ENCODE measurements around the gene PABPN1L. TPM values are rescaled to one million over a fixed set of nuclear protein-coding genes. Genes with fewer than 3 reads are reported as not detected.

Gene PABPN1L
- total RNA-seq, 1 donor from 2014 or later, result 0.40 TPM

- H3K27ac Mint-ChIP-seq, result peak overlapping the region; percentile 16
Measured at GRCh38 chr16:88880226-88881006, 14.0 kb upstream of the PABPN1L start.

DNA sequence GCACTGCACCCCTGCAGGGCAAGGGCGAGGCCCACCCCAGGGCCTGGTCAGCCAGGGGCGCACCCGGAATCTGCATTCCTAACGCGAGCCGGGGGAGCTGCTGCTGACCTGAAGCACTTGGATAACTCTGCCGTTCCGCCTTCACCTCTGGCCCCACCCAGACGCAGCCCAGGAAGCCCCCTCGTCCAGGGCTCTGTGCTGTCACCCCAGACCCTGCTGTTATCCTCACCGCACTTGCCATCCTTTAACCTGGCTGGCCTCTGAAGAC lies 13.3 kb upstream of the PABPN1L start:
- no peaks in the 10 kb centered on the region for H3K9me3 Mint-ChIP-seq
- TF ChIP-seq CTCF (IDR thresholded peaks at IDR 0.05; ENCODE audit: unreplicated experiment), result no peak
- H3K4me1 Mint-ChIP-seq, result peaks cover 9% of the 10 kb centered on the region
- no peak for DNase-seq (ENCODE audit: low spot score in 2 of 2, unreplicated experiment in 2 of 2)
- no peak overlapping the region for H3K4me3 Mint-ChIP-seq
- H3K27ac Mint-ChIP-seq, result peak overlapping the region; percentile 25
- no peaks in the 10 kb centered on the region for H3K27me3 Mint-ChIP-seq (ENCODE audit: low read depth)
- H3K36me3 Mint-ChIP-seq, result no peaks in the 10 kb centered on the region

More at GRCh38 chr16:88880226-88881006, 14.0 kb upstream of the PABPN1L start:
- Mint-ChIP-seq H3K36me3 (no peaks in the 10 kb centered on the region), H3K4me3 (peak overlapping the region; percentile 22), H3K27me3 (ENCODE audit: low read depth) (no peaks in the 10 kb centered on the region), H3K4me1 (peaks cover 9% of the 10 kb centered on the region), H3K9me3 (no peaks in the 10 kb centered on the region)
- TF ChIP-seq CTCF (IDR thresholded peaks at IDR 0.05; ENCODE audit: unreplicated experiment), result no peak
- no peak for DNase-seq (ENCODE audit: low spot score in 2 of 2, unreplicated experiment in 2 of 2)

GRCh38 chr16:88878967-88879787 lies 12.7 kb upstream of the PABPN1L start:
- no peak for TF ChIP-seq CTCF (IDR thresholded peaks at IDR 0.05; ENCODE audit: unreplicated experiment)
- no peak overlapping the region for H3K27ac Mint-ChIP-seq
- H3K9me3 Mint-ChIP-seq, result no peaks in the 10 kb centered on the region
- H3K4me1 Mint-ChIP-seq, result peaks cover 9% of the 10 kb centered on the region
- H3K36me3 Mint-ChIP-seq, result no peaks in the 10 kb centered on the region
- no peak overlapping the region for H3K4me3 Mint-ChIP-seq
- no peaks in the 10 kb centered on the region for H3K27me3 Mint-ChIP-seq (ENCODE audit: low read depth)
- no peak for DNase-seq (ENCODE audit: low spot score in 2 of 2, unreplicated experiment in 2 of 2)

DNA sequence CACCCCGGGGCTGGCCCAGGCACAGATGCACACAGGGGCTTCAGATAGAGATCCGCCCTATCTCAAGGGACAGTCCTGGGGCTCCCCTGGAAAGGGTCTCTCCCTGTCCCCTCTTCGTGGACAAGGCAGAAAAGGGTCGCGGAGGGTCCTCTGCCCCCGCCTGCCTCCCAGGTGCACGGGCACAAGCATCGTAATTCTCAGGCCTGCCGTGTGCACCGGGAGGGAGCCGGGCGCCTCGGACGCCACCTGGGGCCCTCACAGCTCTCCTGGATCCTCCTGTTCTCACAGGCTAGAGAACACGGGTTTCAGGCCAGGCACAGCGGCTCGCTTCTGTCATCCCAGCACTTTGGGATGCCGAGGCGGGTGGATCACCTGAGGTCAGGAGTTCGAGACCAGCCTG lies 11.9 kb upstream of the PABPN1L start:
- TF ChIP-seq CTCF (IDR thresholded peaks at IDR 0.05; ENCODE audit: unreplicated experiment), result no peak
- Mint-ChIP-seq H3K9me3 (no peaks in the 10 kb centered on the region), H3K4me1 (peaks cover 9% of the 10 kb centered on the region), H3K36me3 (no peaks in the 10 kb centered on the region), H3K4me3 (no peak overlapping the region), H3K27me3 (ENCODE audit: low read depth) (no peaks in the 10 kb centered on the region), H3K27ac (no peak overlapping the region)
- no peak for DNase-seq (ENCODE audit: low spot score in 2 of 2, unreplicated experiment in 2 of 2)

- no peaks in the 10 kb centered on the region for H3K9me3 Mint-ChIP-seq
- no peak for TF ChIP-seq CTCF (IDR thresholded peaks at IDR 0.05; ENCODE audit: unreplicated experiment)
- H3K27ac Mint-ChIP-seq, result no peak overlapping the region
- H3K36me3 Mint-ChIP-seq, result no peaks in the 10 kb centered on the region
- no peak for DNase-seq (ENCODE audit: low spot score in 2 of 2, unreplicated experiment in 2 of 2)
- no peaks in the 10 kb centered on the region for H3K27me3 Mint-ChIP-seq (ENCODE audit: low read depth)
- peaks cover 9% of the 10 kb centered on the region for H3K4me1 Mint-ChIP-seq
- no peak overlapping the region for H3K4me3 Mint-ChIP-seq
Measured at GRCh38 chr16:88877564-88878289, 11.3 kb upstream of the PABPN1L start.
